GM21515 (cell line): Measurements from ENCODE around the gene FAM72A.
"Not testable (repeated sequence)": the region's sequence is repeated elsewhere in the genome, so short reads cannot be mapped to it uniquely, and the experiment has no call there.

Experiments
- ATAC-seq: cut with Tn5 transposase; IDR thresholded peaks from one replicate; pipeline ENCODE4 v1.9.1; 2021; ENCODE audit not compliant: unreplicated experiment

Gene FAM72A

DNA sequence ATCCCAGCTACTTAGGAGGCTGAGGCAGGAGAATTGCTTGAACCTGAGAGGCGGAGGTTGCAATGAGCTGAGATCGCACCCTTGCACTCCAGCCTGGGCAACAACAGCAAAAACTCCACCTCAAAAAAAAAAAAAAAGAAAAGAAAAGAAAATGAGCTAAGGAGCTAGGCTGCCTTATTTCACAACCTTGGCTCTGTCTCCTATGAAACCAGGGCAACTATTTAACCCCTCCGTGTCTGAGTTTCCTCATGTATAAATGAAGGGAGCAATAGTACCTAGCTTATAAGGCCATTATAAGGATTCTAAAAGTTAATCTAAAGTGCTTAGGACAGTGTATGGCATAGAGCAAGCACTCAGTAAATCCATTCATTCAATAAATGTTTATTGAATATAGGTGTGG is 32.8 kb downstream of the FAM72A start:
- ATAC-seq = not testable (repeated sequence)

DNA sequence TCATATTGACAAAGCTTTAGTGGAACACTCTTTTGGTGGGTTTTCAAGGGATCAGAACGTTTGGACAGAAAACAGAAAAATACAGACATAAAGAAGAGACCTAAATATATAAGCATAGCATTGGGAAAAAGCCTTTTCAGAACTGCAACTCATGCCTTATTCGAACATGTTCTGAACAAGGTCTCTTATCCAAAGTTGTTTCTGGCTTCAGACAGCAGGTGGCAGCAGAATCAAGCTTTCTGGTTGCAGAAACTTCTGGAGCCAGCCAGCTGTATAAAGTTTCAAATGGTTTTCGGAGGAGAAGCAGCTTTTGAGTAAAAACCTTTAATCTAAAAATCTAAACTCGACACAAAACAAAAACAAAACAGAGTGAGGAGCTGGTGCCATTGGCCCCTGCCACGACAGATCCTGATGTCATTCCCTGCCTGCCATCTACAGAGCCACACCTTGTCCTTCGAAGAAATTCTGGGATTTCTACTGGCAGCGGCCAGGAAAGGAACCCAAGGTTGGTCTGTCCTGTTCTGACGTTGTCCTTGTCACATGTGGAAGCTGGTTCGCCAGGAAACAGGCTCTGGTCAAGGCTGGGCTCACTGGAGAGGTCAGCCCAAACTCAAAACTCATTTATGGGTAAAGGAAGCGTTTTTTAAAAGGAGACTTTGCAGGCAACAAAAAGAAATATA is 35.1 kb downstream of the FAM72A start:
- not testable (repeated sequence) for ATAC-seq

DNA sequence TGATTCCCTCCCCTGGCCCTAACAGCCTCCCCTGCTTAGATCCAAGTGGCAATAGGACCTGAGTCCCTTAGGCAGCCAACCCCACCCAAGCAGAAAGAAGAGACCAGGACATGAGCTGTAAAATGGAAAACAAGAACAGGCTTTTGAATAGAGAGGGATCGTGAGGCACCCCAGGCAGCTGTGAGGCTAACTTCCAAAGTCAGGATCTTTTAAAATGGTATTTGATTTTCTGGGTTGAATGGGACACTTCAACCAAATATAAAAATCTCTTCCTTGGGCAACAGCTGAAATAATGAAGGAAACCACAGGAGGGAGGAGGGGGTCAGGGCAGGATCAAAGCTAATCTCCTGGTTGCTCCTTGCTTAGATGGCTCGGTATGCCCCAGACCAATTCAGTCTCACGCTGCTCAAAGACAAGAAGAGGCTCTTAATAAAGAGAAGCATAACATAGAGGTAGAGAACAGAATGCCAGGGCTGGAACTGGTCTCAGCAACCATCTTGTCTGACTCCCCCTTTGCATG is 56.8 kb downstream of the FAM72A start:
- ATAC-seq = no peak

DNA sequence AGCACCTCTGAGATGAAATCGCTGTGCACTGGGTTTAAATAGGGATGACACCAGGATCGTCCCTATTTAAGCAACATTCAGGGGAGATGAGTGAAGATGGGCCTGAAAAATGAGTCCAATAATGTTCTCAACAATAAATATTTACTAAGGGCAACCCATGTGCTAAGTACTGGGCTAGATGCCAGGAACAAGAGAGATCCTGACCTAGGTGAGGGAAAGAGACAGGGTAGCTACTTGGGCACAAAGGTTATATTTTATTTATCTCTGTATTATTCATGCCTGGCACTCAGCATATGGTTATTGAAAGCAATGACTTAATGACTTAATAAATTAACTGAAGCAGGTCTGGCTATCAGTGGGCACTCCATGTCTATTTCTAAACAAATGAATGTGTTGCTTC is 58.0 kb downstream of the FAM72A start:
- no peak for ATAC-seq

DNA sequence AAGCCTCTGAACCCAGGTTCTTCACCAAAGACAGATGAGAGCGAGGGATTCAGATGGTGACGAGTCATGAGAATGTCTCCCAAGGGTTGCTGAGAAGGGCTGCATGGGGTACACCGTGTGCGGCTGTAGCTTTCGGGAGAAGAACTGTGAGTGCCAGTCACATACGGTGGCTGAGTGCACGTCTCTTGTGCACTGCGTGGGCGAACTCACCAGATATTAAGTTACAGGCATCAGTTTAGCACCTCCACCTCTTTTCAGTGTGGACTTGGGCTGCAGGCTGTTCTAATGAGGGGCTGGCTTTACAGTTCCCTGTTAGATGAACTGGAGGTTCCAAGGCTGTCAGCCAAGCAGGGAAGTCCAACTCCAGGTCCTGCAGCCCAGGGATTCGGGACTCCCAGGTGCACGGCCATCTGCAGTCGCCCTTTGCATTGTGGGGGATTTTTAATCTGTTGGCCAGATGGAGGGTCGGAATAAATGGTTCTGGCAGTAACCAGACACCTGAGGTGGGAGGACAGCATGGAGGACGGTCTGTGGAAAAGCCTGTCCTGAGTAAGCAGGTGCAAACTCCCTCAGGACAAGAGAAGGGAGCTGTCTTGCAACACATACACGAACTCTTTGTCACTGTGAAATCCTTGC is 59.0 kb downstream of the FAM72A start:
- no peak for ATAC-seq

DNA sequence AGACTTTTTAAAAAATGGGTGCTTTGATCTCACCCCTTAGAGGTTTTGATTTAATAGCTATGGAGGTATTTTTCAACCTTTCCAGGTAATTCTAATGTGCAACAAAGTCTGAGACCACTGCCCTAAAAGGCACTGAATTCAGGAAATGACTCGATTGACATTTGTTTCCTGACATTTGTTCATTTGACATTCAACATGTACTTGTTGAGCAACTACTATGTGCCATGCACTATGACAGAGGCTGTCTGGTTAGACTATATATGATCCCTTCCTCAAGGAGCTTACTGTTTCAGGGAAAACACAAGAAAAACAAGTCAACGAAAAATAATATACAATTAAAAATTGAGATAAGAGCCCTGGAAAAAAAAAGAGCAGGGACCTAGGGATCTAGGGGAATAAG is 59.9 kb downstream of the FAM72A start:
- no peak for ATAC-seq

DNA sequence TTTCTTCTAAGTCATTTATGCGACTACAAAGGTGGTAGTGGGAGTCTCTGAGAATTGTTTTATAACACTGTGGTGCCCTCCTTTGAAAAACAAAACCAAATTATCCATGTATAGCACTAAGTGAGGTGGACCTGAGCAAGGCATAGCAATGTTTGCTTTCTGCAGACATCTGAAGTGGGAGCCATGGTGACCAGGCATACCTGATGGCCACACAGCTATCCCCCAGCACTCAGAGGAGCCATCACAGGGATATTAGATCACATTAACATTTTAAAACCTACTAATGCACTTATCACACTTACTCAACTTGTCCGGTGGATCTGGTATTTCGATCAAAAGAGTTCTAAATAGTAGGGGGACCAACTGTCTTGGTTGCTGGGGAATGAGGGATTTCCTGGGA is 60.6 kb downstream of the FAM72A start:
- ATAC-seq = no peak

DNA sequence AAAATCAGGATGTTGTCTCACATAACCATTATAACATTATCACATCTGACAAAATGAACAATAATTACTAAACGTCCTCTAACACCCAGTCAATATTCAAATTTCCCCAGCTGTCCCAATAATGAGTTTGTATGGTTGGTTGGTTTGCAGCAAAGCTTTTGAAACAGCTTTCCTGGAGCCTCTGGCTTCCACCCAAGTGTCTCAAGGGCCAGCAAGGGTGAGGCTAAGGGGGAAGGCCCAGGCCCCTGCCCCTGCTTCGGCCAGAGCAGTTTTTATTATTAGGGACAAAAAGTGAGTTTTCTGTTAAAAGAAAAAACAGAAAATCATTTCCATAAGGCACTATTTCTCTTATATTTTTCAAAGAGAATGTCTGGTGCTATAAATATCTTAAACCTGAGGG is 66.4 kb downstream of the FAM72A start:
- ATAC-seq = no peak
